ENCODE measurements around the gene ADAMTSL1.

The ADAMTSL1 gene

GRCh38 chr9:18472435-18472834, 1.5 kb upstream of the ADAMTSL1 start:
- DNase-seq = no peak

DNA sequence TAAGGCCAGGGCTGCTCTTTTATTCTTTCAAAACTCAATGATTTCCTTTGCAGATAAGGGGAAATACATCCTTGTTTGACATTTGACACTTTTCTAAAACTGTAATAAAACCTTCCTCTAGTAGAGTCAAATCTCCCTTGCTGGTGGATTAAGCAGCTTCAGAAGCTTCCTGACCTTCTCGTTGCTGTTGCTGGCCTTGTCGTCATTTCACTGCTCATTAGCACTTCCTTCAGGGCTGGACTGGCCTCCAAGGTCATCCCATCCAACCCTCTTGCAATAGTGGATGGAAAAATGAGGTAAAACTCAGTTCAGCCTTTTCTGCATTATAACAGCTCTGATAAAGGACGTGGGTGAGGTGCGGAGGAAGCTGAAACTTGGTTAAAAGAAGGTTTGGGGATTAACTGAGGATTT, 1.1 kb upstream of the ADAMTSL1 start:
- no peak for DNase-seq

DNA sequence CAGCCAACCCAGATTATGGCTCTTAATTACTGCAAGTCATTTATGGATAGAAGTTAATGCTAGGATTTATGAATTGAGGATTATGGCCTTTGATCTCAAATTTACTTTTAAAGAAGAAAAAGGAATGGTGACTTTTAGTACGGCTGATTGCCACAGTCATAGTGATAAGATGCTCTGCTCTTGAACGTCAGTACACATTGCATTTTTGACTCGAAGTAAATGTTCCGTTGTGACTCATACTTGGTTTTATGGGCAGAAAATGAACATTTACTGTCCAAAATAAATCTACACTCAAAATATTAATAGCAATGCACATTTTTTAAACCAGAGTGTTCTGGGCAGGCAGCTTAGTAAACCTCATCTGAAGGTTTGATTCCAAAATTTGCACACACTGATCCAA, 830 bp downstream of the ADAMTSL1 start:
- DNase-seq = no peak

DNA sequence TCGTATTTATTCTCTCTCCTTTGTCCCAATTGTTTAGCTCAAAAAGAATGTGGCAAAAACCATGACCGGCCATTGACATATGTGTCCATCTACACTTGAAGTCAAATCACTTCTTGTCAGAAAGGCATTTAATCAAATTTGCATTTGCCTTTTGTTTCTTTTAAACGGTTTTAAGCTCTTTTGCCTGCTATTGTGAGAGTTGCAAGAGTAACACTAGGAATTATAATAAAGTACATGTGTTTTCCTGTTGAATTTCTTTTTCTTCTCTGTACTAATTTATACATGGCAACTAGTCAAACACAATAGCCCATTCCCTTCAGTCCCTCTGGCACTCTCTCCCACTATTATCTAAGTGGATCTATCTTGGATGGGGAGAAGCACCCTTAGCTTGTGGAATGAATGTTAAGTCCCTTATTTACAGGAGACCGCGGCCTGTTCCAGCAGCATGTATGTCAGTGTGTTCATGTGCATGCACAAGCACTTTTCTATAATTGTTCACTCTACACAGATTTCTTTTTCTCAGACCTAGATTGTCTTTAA, 3.2 kb downstream of the ADAMTSL1 start:
- no peak for DNase-seq

DNA sequence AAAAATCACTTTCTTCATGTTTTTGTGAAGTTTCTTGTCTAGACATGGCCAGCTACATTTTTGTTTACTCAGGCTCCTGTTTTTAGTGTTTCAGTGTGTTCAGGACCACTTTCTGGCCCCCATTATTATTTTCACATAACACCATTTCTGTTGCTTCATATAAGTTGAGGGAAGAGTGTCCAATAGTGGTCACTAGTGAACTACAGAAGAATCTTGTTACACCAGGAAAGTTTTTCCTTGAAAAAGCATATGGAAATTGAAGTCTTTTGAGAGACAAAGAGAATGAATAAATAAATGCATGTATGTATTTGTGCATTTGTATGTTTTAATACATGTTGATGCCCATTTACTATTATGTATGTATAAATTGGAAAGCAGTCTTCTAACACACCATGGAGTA, 3.8 kb downstream of the ADAMTSL1 start:
- no peak for DNase-seq

DNA sequence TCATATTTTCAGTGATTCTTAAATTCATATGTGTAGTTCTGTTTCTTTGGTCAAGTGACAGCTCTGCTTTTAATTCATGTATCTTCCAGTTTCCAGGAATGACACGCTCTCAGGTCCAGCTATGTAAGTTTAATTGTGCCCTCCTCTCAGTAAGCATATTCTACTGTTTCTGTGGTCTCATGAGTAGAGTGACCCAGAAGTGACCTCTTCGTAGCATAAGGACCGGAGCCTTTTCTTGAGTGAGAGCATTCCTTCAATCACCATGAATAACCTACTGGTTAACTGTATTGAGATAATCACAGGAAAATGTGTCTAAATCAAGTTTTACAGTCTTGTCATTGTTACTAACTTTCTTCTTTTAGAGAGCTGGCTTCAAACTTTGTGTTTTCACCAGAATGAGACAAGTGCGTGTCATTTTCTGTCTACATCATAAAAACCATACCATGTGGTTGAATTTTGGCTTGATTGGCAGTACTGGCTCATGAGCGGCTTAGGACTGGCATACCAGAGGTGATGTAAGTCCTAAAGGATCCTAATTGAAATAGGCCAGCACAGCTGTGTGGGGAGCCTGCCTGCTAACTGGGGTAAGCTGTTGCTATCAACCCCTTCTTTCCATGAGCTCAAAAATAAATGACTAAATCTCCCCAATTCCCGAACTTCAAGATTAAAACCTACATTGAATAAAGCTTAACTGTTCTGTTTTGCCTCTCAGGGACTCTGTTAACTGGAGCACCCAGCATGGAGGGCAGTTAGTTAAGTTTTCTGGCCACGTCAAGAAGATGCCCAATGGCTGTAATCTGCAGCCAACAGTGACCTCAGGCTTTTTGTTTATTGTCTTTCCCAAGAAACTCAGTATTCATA, 4.8 kb downstream of the ADAMTSL1 start:
- DNase-seq = no peak

GRCh38 chr9:18479405-18479804, 5.5 kb downstream of the ADAMTSL1 start:
- no peak for DNase-seq

GRCh38 chr9:18480662-18481093, 6.7 kb downstream of the ADAMTSL1 start:
- no peak for DNase-seq

GRCh38 chr9:18482371-18482770, 8.4 kb downstream of the ADAMTSL1 start:
- DNase-seq = no peak

DNA sequence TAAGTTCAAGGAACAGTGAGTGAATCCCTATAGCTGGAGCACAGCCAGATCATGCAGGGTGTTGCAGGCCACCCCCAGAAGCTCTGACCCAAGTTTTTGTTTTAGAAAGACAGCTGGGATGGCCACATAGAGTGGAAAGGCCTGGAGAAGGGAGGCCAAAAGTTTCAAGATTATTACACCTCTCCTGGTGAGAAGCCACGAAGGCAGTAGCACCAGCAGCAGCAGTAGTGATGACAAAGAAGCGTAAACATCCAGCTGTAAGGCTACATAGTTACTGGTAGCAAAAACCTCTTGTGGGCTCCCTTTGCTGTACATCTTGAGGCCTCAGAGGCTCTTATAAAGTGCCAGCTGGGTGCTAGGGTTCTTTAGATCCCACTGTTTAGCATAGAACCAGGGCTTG, 11.8 kb downstream of the ADAMTSL1 start:
- DNase-seq = no peak

DNA sequence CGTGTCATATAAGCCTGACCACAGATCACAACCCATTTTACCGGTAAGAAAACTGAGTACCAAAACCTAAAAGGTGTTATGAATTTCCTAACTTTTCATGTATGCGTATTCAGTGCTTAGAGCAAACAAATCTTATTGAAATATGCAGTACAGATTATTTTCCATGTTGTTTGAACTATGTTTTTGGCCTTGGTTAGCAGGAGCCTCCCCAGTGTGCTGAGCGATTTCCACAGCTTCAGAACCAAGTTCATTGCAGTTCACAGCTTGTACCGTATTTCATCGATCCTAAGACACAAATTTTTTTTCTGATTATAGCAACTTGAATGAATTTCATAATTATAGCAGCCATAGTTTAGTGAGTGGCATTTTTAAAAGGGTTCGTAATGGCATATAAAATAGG, 13.7 kb downstream of the ADAMTSL1 start:
- no peak for DNase-seq

DNA sequence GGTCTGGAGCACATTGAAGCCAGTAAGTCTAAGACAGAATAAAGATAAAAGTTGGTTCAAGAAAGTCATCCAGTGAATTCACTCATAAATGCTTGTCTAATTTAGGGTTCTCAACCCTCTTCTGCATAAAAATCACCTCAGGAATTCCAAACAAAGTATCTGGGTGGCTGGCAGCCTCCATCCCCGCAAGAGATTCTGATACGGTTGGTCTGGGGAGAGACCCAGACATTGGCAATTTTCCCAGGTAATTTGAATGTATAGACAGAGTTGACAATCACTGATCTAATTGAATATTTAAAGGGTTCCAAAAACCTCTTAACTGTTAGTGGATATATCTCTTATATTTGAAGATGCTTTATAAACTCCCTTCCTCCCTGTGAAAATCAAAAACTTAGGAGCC, 14.9 kb downstream of the ADAMTSL1 start:
- DNase-seq = no peak

DNA sequence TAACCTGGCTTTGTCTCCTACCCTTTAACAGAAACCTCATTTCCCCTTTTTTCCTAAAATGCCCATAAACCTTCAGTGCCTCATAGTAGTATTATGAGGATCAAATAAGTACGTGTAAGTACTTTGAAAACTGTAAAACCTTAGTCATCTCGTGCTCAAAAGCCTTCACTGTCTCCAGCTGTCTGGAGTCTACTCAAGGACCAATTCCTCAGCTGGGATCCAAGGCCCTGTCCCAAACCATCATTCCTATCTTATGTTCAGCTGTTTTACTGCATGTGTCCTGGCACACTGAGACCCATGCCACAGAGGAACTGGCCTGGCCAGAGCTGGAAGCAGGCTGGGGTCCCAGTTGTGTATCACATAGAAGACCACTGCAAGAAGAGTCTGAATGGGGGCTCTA, 15.9 kb downstream of the ADAMTSL1 start:
- no peak for DNase-seq

GRCh38 chr9:18490641-18491370, 16.9 kb downstream of the ADAMTSL1 start:
- no peak for DNase-seq

DNA sequence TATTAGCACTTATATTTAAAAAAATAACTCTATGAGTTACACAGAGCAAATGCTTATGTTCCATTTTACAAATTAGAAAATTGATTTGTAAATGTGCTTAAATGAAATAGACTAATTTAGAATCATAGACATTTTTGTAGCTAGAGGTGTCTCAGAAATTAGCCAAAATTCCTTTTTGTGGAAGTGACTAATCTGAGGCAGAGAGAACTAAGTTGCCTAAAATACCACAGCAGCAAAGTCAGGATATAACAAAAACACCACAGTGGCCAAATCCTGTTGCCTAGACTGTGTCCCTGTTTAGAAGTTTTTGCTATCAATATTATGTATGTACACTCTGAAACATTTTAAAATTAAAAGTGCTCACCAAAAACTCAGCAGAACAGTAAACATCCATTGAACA, 18.7 kb downstream of the ADAMTSL1 start:
- DNase-seq = no peak

GRCh38 chr9:18493451-18493993, 19.6 kb downstream of the ADAMTSL1 start:
- no peak for DNase-seq

DNA sequence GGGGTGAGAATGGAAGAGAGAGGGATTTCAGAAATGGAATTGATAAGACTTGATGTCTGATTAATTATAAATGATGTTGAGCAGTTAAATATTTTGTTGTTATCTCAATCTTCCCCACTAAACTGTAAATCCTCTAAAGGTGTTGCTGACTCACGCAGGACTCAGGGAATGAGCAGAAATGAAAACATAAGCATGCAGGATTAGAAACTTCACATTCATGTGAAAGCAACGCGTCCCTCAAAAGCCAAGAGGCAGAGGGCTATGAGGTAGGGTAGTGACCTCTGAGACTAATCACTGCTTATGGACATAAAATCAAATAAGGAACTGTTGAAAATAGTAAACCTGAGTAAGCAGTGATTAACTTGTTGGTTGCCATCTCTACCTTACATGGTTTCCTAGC, 21.1 kb downstream of the ADAMTSL1 start:
- DNase-seq = no peak

DNA sequence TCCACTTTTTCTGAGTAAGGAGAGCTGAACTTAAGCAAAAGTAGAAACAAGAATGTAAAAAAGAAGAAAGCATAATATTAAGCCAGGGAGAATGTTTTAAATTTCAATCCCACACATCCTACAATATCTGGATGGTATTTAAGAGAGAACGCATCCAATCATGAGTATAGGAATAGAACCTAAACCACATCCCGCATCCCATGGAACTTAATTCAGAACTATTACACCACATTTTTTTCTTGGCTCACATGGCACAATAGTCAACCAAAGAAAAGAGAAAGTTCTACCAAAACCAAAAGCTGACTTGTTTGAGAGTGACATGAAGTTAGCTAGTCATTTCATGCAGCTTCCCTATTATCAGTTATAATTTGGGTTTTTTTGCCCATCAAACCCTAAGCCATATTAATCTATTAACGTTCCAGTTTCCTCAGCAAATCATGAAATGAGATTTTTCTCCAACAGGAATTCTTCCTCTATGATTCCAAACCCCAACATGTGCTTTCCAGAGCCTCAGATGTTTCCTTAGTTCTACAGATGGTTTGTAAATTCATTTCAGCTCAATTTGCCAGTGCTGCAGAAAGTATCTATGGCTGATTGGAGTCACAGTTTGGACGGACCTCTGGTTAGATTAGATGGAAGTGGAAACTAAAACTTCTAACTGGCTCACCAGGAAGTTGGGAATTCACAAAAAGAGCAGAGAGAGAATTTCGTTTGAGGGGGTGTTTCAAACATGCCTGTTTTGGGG, 22.5 kb downstream of the ADAMTSL1 start:
- DNase-seq = no peak

DNA sequence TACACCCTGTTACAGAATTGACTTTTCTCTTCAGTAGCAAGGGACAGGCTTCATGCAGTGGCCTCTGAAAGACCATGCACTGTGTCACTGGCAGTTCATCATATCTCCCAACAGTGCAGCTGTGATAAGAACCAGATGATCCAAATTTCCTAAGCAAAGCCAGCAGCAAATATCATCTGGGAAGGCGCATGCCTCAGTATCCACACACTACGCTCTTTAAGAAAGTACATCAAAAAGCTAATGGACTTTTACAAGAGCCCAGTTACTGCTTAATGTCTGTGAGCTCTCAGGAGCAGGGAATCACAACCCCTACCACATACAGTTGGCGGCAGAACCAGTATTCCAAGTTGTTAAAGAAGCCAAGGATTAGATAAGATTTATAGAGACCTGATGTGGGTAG, 25.1 kb downstream of the ADAMTSL1 start:
- DNase-seq = no peak

DNA sequence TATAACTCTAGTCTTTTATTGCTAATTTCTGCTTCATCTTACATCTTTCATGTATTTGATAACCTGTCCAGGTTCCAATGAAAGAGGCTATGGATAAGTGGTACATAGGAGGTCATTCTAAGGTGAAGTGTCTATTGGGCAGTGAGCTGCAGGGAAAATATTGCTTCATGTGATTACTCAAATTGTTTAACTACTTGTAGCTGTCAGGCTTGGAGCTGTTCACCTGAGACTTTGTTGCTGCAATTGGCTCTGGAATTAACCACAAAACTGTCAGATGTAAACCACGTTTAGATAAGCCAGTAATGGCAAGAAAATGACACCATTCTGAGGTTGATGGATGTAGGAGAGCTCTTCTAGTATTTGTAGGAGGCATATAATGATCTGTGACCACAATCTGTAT, 26.0 kb downstream of the ADAMTSL1 start:
- no peak for DNase-seq

GRCh38 chr9:18500451-18500850, 26.5 kb downstream of the ADAMTSL1 start:
- DNase-seq = no peak

- no peak for DNase-seq
Observed at GRCh38 chr9:18501949-18502348, 28.0 kb downstream of the ADAMTSL1 start.

DNA sequence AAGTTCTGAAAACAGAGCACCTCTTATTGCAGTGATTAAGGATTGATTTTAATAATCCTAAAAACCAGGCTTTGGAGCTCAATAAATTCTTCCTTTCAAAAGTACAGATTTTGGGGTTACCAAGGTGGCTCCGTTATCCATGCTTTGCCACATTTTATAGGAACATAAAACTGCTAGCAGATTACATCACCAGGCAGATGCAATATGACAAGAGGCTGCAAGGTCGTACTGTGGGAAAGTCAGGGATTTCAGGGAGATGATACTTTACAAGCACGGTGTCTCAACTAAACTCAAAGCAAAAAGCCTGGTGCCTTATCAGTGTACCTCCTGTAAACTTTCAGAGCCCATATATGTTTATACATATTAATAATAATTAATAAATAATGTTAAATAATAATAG, 28.6 kb downstream of the ADAMTSL1 start:
- no peak for DNase-seq
